ENCODE data around the gene GIPC1.

DNA sequence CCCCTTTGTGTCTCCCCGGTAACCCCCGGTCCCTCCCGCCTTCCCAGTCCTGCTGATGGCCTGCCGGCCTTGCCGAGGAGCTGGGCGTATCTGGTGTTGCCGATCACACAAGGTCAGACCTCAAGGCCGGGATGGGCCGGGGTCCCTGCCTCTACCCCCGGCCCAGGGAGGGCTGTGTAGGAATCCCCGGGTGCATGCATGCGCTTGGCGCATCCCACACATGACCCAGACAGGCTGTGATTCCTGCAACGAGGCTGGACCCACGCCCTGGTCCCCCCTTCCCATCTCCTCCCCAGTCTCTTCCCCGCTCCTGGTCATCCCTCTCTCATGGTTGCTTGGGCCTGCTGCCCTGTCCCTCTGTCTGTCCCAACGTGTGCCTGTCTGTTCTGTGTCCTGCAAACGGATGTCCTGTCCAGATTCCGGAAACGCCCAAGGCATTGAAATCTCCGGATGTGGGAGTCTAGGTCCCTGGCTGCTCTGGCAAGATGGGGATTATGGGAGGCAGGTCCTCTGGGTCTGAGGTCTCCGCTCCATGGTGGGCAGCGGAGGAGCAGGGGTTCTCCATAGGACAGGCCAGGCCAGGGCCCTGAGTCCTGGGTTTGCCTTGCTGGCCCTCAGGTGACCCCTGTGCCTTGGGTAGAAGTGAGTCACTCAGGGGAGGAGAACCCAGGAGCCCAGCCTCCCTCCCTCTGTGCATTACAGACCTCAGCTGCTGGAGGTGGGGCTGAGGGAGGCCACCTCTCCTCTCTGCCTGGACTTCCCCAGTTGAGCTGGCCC, 61.2 kb downstream of the GIPC1 start:
- peak in 1 of 4 experiments; percentile 3 for TF ChIP-seq CTCF (IDR thresholded peaks at IDR 0.05)
- TF ChIP-seq POLR2A (IDR thresholded peaks at IDR 0.05) = peak in 1 of 2 donors; percentile 24
